PC-9 (cell line): ENCODE measurements around the gene EGFLAM. TPM values are rescaled to one million over a fixed set of nuclear protein-coding genes. Genes with fewer than 3 reads are reported as not detected.
"Not testable (repeated sequence)": the region's sequence is repeated elsewhere in the genome, so short reads cannot be mapped to it uniquely, and the experiment has no call there.

Experiments
- BruUV-seq: library from RNA; stranded (reverse); fragments of 400-500 nt; replicated peaks from 2 replicates; lab custom pipeline; 2021; lab: Mats Ljungman, UMichigan
- CTCF ChIA-PET: fragments of 300-600 bp; sonication (Branson Sonifier 250); formaldehyde crosslinking; loops from one replicate; lab custom pipeline; 2022; ENCODE audit warnings: antibody characterized with exemption; lab: Charles Lee
- POLR2A ChIA-PET: fragments of 300-600 bp; sonication (Branson Sonifier 250); formaldehyde crosslinking; loops from one replicate; lab custom pipeline; 2022; ENCODE audit warnings: antibody characterized with exemption; ENCODE audit not compliant: unreplicated experiment; lab: Charles Lee
- DNase-seq, 2 experiments: peaks; one replicate each; pipeline versions ENCODE4 v3.0.0 to v3.0.0-alpha.2; 2015 to 2022; ENCODE audit warnings: mixed read lengths in 1 of 2
- H2AFZ ChIP-seq: fragments of 200-600 bp; sonication (generic); 2 replicates; pipeline ENCODE4 v1.8.1; 2017; ENCODE audit warnings: antibody characterized with exemption
- H3F3A ChIP-seq: fragments of 200-600 bp; sonication (generic); 2 replicates; pipeline ENCODE4 v1.8.1; 2017; ENCODE audit warnings: antibody characterized with exemption, mild to moderate bottlenecking, low read depth; ENCODE audit not compliant: insufficient read depth
- H3K27ac ChIP-seq: fragments of 200-600 bp; sonication (generic); 2 replicates; pipeline ENCODE4 v1.6.1; 2016; ENCODE audit warnings: mixed run types
- H3K27me3 ChIP-seq: fragments of 200-600 bp; sonication (generic); 2 replicates; pipeline ENCODE4 v1.6.1; 2016; ENCODE audit warnings: low read depth, mixed run types; ENCODE audit not compliant: insufficient read depth
- H3K36me3 ChIP-seq: fragments of 200-600 bp; sonication (generic); 2 replicates; pipeline ENCODE4 v1.6.1; 2016; ENCODE audit warnings: low read depth, mixed run types
- H3K4me1 ChIP-seq: fragments of 200-600 bp; sonication (generic); replicated peaks from 2 replicates; pipeline ENCODE4 v1.6.1; 2016; ENCODE audit warnings: mixed run types; ENCODE audit not compliant: insufficient read depth
- H3K4me2 ChIP-seq: fragments of 200-600 bp; sonication (generic); 2 replicates; pipeline ENCODE4 v1.6.1; 2017; ENCODE audit warnings: mixed run types
- H3K4me3 ChIP-seq: fragments of 200-600 bp; sonication (generic); 2 replicates; pipeline ENCODE4 v1.6.1; 2016; ENCODE audit warnings: mixed run types
- H3K79me2 ChIP-seq: fragments of 200-600 bp; sonication (generic); 2 replicates; pipeline ENCODE4 v1.6.1; 2017; ENCODE audit warnings: low read depth, mixed run types
- H3K9me2 ChIP-seq: fragments of 200-600 bp; sonication (generic); 2 replicates; pipeline ENCODE4 v1.8.1; 2017; ENCODE audit warnings: mild to moderate bottlenecking; ENCODE audit not compliant: insufficient read depth
- H3K9me3 ChIP-seq: fragments of 200-600 bp; sonication (generic); 2 replicates; pipeline ENCODE4 v1.8.1; 2016; ENCODE audit warnings: low read depth; ENCODE audit not compliant: insufficient read depth
- H4K20me1 ChIP-seq: fragments of 200-600 bp; sonication (generic); 2 replicates; pipeline ENCODE4 v1.8.1; 2017; ENCODE audit not compliant: insufficient read depth
- EZH2 ChIP-seq: fragments of 200-600 bp; sonication (generic); IDR thresholded peaks from 2 replicates; pipeline ENCODE4 v1.8.0; 2017; ENCODE audit warnings: antibody characterized with exemption, low read depth
- intact Hi-C: fragments of 100-400 bp; cut with micrococcal nuclease; formaldehyde crosslinking; loops from one replicate; pipeline ENCODE4 v1.10.0; 2022; ENCODE audit not compliant: unreplicated experiment
- total RNA-seq: library from RNA; stranded (reverse); gene quantifications from 2 replicates; pipeline ENCODE4 v1.2.3, GENCODE V29; 2021
- TF ChIP-seq, protein P1 (sequence below): fragments of 200-600 bp; sonication (generic); conservative IDR thresholded peaks from 2 replicates; pipeline ENCODE4 v1.6.1; 2017; ENCODE audit warnings: mixed run types, antibody characterized with exemption, mild to moderate bottlenecking, moderate library complexity

The EGFLAM gene
- total RNA-seq, 1 experiment from 2014 or later, result not detected

GRCh38 chr5:38414348-38414747, 156.0 kb downstream of the EGFLAM start:
- H3K36me3 ChIP-seq, result no peaks in the 10 kb centered on the region
- no peak overlapping the region for H3K27ac ChIP-seq
- no peak overlapping the region for H3K4me2 ChIP-seq
- no peak overlapping the region for H2AFZ ChIP-seq
- POLR2A ChIA-PET, result no interaction called here
- intact Hi-C loops, result no loop called here
- H3K4me1 ChIP-seq, result no peaks in the 10 kb centered on the region
- H3K9me2 ChIP-seq, result no peaks in the 10 kb centered on the region
- H3F3A ChIP-seq, result peaks cover 6% of the 10 kb centered on the region; the same call in 1 of the 2 replicates
- CTCF ChIA-PET, result no interaction called here
- no peak overlapping the region for H3K4me3 ChIP-seq
- no peaks in the 10 kb centered on the region; the same call in 1 of the 2 replicates for H3K9me3 ChIP-seq
- no peaks in the 10 kb centered on the region for H4K20me1 ChIP-seq
- TF ChIP-seq, protein P1, sequence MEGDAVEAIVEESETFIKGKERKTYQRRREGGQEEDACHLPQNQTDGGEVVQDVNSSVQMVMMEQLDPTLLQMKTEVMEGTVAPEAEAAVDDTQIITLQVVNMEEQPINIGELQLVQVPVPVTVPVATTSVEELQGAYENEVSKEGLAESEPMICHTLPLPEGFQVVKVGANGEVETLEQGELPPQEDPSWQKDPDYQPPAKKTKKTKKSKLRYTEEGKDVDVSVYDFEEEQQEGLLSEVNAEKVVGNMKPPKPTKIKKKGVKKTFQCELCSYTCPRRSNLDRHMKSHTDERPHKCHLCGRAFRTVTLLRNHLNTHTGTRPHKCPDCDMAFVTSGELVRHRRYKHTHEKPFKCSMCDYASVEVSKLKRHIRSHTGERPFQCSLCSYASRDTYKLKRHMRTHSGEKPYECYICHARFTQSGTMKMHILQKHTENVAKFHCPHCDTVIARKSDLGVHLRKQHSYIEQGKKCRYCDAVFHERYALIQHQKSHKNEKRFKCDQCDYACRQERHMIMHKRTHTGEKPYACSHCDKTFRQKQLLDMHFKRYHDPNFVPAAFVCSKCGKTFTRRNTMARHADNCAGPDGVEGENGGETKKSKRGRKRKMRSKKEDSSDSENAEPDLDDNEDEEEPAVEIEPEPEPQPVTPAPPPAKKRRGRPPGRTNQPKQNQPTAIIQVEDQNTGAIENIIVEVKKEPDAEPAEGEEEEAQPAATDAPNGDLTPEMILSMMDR, result no peak
- no peak for TF ChIP-seq EZH2
- no peak for DNase-seq
- no peaks in the 10 kb centered on the region for H3K79me2 ChIP-seq
- peaks cover 60% of the 10 kb centered on the region for H3K27me3 ChIP-seq
- no TSS peak for BruUV-seq

DNA sequence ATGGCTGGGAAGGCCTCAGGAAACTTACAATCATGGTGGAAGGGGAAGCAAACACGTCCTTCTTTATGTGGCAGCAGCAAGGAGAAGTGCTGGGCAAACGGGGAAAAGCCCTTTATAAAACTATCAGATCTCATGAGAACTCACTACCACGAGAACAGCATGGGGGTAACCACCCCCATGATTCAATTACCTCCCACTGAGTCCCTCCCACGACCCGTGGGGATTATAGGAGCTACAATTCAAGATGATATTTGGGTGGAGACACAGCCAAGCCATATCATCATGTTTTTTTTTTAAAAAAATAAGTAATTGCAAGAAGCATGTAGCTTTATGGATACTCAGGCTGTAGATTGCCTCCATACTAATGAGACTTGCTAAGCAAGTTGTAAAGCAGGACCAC, 157.4 kb downstream of the EGFLAM start:
- intact Hi-C loops, H3K27ac ChIP-seq, H3K4me1 ChIP-seq, H3K9me3 ChIP-seq, BruUV-seq, H3K4me3 ChIP-seq, H2AFZ ChIP-seq, H3K4me2 ChIP-seq, H3K9me2 ChIP-seq, DNase-seq, H3K36me3 ChIP-seq, H4K20me1 ChIP-seq, H3F3A ChIP-seq, H3K79me2 ChIP-seq: not testable (repeated sequence)
- ChIA-PET CTCF (interaction anchor here (0.6 to 1.4 kb wide), 3 partner anchors 8 to 475 kb away, joined by 3 to 6 read pairs (median 3); no protein-coding TSS in a partner anchor), POLR2A (interaction anchor here (0.7 kb wide), 1 partner anchor 38 kb away, joined by 4 read pairs; no protein-coding TSS in a partner anchor)
- peaks cover 46% of the 10 kb centered on the region for H3K27me3 ChIP-seq

DNA sequence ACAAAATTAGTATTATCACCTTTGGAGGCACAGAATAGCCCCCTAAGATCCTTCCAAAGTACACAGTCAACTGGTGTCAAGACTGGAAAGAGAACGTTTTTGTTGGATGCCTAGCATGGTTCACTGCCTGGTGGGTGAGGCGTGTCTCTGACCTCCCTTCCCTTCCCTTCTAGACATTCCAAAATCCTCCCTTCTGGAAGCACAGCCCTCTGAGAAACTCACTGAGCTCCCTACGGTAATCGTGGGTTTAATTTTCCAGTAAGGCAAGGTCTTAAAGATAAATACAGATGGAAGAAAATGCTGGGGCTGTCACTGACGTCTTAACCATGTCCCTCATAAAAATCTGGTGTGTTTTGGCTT, 159.3 kb downstream of the EGFLAM start:
- H3K4me1 ChIP-seq, result no peaks in the 10 kb centered on the region
- H3K9me2 ChIP-seq, result no peaks in the 10 kb centered on the region
- H3K27me3 ChIP-seq, result peaks cover 32% of the 10 kb centered on the region
- no peak overlapping the region for H3K4me2 ChIP-seq
- no peaks in the 10 kb centered on the region for H4K20me1 ChIP-seq
- H2AFZ ChIP-seq, result no peak overlapping the region
- no peak overlapping the region for H3K27ac ChIP-seq
- H3K36me3 ChIP-seq, result no peaks in the 10 kb centered on the region
- no peaks in the 10 kb centered on the region for H3K9me3 ChIP-seq
- no peak for DNase-seq
- no peaks in the 10 kb centered on the region for H3K79me2 ChIP-seq
- POLR2A ChIA-PET, result no interaction called here
- no TSS peak for BruUV-seq
- TF ChIP-seq, protein P1, result no peak
- no peak for TF ChIP-seq EZH2
- peaks cover 6% of the 10 kb centered on the region; the same call in 1 of the 2 replicates for H3F3A ChIP-seq
- intact Hi-C loops, result no loop called here
- H3K4me3 ChIP-seq, result no peak overlapping the region
- CTCF ChIA-PET, result interaction anchor here (0.6 to 0.7 kb wide), 2 partner anchors 505 to 557 kb away, joined by 4 to 5 read pairs; no protein-coding TSS in a partner anchor

DNA sequence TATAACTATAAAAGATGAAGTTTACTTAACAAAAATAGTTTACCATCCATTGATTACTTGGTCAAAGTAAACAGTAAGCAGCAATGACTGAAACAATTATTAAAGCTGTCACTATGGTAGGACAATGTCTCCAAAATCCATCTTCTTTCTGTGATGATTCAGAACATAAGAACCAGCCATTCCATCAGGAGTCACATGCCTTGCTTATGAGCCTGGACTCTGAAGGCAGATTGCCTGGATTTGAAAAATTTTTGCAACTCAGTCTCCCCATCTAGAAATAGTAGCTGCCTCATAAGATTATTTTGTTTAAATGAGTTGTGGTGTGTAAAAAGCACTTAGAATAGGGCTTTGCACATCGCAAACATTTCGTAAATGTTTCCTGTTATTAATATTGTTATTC, 161.9 kb downstream of the EGFLAM start:
- intact Hi-C loops, result loop anchor here (1.0 to 5.0 kb wide), 3 partner anchors 390 to 1147 kb away; no protein-coding TSS in a partner anchor

More for the DNA sequence above, 161.9 kb downstream of the EGFLAM start:
- Histone ChIP-seq H3K4me1 (no peaks in the 10 kb centered on the region), H3F3A (peaks cover 6% of the 10 kb centered on the region; the same call in 1 of the 2 replicates), H3K27ac (no peak overlapping the region), H4K20me1 (no peaks in the 10 kb centered on the region), H2AFZ (no peak overlapping the region), H3K79me2 (no peaks in the 10 kb centered on the region), H3K4me3 (no peak overlapping the region), H3K27me3 (peaks cover 10% of the 10 kb centered on the region; the same call in 1 of the 2 replicates), H3K9me2 (no peaks in the 10 kb centered on the region), H3K4me2 (no peak overlapping the region), H3K36me3 (no peaks in the 10 kb centered on the region), H3K9me3 (no peaks in the 10 kb centered on the region)
- ChIA-PET POLR2A (interaction anchor here (0.5 to 0.7 kb wide), 4 partner anchors 433 to 1005 kb away, joined by 3 to 7 read pairs (median 3); no protein-coding TSS in a partner anchor), CTCF (interaction anchor here (0.6 to 2.6 kb wide), 13 partner anchors 21 to 504 kb away, joined by 3 to 87 read pairs (median 4); no protein-coding TSS in a partner anchor)
- DNase-seq, result no peak
- TF ChIP-seq, protein P1, result no peak
- TF ChIP-seq EZH2, result no peak
- BruUV-seq, result no TSS peak
